Nephron (organoid): ENCODE measurements around the gene C7orf57.

Experiments used
- H3K27ac Mint-ChIP-seq, 3 experiments: 2 replicates each; pipeline ENCODE4 v1.8.0; 2020; ENCODE audit warnings: mixed read lengths in 3 of 3, mild to moderate bottlenecking in 2 of 3, moderate library complexity in 1 of 3
- H3K27me3 Mint-ChIP-seq: 2 replicates; pipeline ENCODE4 v1.8.0; 2021; ENCODE audit warnings: low read depth, mild to moderate bottlenecking, moderate library complexity, mixed read lengths
- H3K36me3 Mint-ChIP-seq: 2 replicates; pipeline ENCODE4 v1.8.0; 2020; ENCODE audit warnings: low read depth, mixed read lengths
- H3K4me1 Mint-ChIP-seq: 2 replicates; pipeline ENCODE4 v1.8.0; 2020; ENCODE audit warnings: mixed read lengths
- H3K4me3 Mint-ChIP-seq, 3 experiments: 2 replicates each; pipeline ENCODE4 v1.8.0; 2020; ENCODE audit warnings: mild to moderate bottlenecking in 3 of 3, mixed read lengths in 3 of 3, moderate library complexity in 2 of 3
- H3K9me3 Mint-ChIP-seq: 2 replicates; pipeline ENCODE4 v1.8.0; 2020; ENCODE audit warnings: mixed read lengths
- CTCF ChIP-seq, 3 experiments: fragments of 200-600 bp; sonication (generic); IDR thresholded peaks; one replicate each; pipeline ENCODE4 v1.5.0; 2021; ENCODE audit warnings: antibody characterized with exemption in 3 of 3; ENCODE audit not compliant: unreplicated experiment in 3 of 3

The C7orf57 gene

GRCh38 chr7:48038815-48039506, 3.6 kb downstream of the C7orf57 start:
- Mint-ChIP-seq H3K27me3 (peaks cover 56% of the 10 kb centered on the region), H3K27ac (no peak overlapping the region), H3K4me1 (peaks cover 19% of the 10 kb centered on the region), H3K9me3 (no peaks in the 10 kb centered on the region), H3K4me3 (no peak overlapping the region), H3K36me3 (no peaks in the 10 kb centered on the region)
- no peak for TF ChIP-seq CTCF (IDR thresholded peaks at IDR 0.05; ENCODE audit: unreplicated experiment in 3 of 3)

- no peak overlapping the region for H3K27ac Mint-ChIP-seq
- H3K4me3 Mint-ChIP-seq = no peak overlapping the region
- peaks cover 15% of the 10 kb centered on the region for H3K4me1 Mint-ChIP-seq
- H3K9me3 Mint-ChIP-seq = no peaks in the 10 kb centered on the region
- TF ChIP-seq CTCF (IDR thresholded peaks at IDR 0.05; ENCODE audit: unreplicated experiment in 3 of 3) = no peak
- peaks cover 45% of the 10 kb centered on the region for H3K27me3 Mint-ChIP-seq
- H3K36me3 Mint-ChIP-seq = no peaks in the 10 kb centered on the region
Measured at GRCh38 chr7:48040944-48041652, 5.8 kb downstream of the C7orf57 start.

- no peaks in the 10 kb centered on the region for H3K36me3 Mint-ChIP-seq
Measured at GRCh38 chr7:48041653-48041970, 6.3 kb downstream of the C7orf57 start.

GRCh38 chr7:48042216-48042615, 6.9 kb downstream of the C7orf57 start:
- H3K27me3 Mint-ChIP-seq = peaks cover 39% of the 10 kb centered on the region
- no peak overlapping the region for H3K4me3 Mint-ChIP-seq
- no peak for TF ChIP-seq CTCF (IDR thresholded peaks at IDR 0.05; ENCODE audit: unreplicated experiment in 3 of 3)
- H3K27ac Mint-ChIP-seq = no peak overlapping the region
- no peaks in the 10 kb centered on the region for H3K9me3 Mint-ChIP-seq
- no peaks in the 10 kb centered on the region for H3K36me3 Mint-ChIP-seq
- H3K4me1 Mint-ChIP-seq = peaks cover 4% of the 10 kb centered on the region

More at GRCh38 chr7:48041653-48041970, 6.3 kb downstream of the C7orf57 start:
- H3K27ac Mint-ChIP-seq = no peak overlapping the region
- H3K27me3 Mint-ChIP-seq = peaks cover 45% of the 10 kb centered on the region
- peaks cover 10% of the 10 kb centered on the region for H3K4me1 Mint-ChIP-seq
- TF ChIP-seq CTCF (IDR thresholded peaks at IDR 0.05; ENCODE audit: unreplicated experiment in 3 of 3) = no peak
- no peaks in the 10 kb centered on the region for H3K9me3 Mint-ChIP-seq
- H3K4me3 Mint-ChIP-seq = no peak overlapping the region

GRCh38 chr7:48042636-48043035, 7.3 kb downstream of the C7orf57 start:
- no peaks in the 10 kb centered on the region for H3K4me1 Mint-ChIP-seq
- no peaks in the 10 kb centered on the region for H3K9me3 Mint-ChIP-seq
- H3K4me3 Mint-ChIP-seq = no peak overlapping the region

More at GRCh38 chr7:48042636-48043035, 7.3 kb downstream of the C7orf57 start:
- no peak for TF ChIP-seq CTCF (IDR thresholded peaks at IDR 0.05; ENCODE audit: unreplicated experiment in 3 of 3)
- H3K27me3 Mint-ChIP-seq = peaks cover 35% of the 10 kb centered on the region
- no peak overlapping the region for H3K27ac Mint-ChIP-seq
- H3K36me3 Mint-ChIP-seq = no peaks in the 10 kb centered on the region
